Amniotic stem cell (primary cell): ENCODE measurements around the gene TPP1.

Experiments used
- DNase-seq: peaks from one replicate; lab custom pipeline; 2025; lab: John Stamatoyannopoulos, UW

TPP1 gene

GRCh38 chr11:6587360-6587953 lies 31.8 kb downstream of the TPP1 start:
- no peak for DNase-seq

- DNase-seq, result no peak
Measured at GRCh38 chr11:6586434-6587359, 32.5 kb downstream of the TPP1 start.

- no peak for DNase-seq
Measured at GRCh38 chr11:6584528-6584927, 34.7 kb downstream of the TPP1 start.

DNA sequence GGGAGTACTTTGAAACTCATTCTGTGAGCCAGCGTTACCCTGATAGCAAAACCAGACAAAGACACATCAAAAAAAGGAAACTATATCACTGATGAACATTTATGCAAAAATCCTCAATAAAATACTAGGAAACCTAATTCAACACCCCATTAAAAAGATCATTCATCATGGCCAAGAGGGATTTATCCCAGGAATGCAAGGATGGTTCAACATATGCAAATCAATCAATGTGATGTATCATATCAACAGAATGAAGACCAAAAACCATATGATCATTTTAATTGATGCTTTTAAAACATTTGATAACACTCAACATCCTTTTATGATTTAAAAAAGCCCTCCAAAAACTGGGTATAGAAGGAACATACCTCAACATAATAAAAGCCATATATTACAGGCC lies 35.6 kb downstream of the TPP1 start:
- DNase-seq, result no peak

- DNase-seq, result no peak
Measured at GRCh38 chr11:6579681-6580080, 39.5 kb downstream of the TPP1 start.

GRCh38 chr11:6578134-6578533 lies 41.1 kb downstream of the TPP1 start:
- no peak for DNase-seq

GRCh38 chr11:6576471-6577373 lies 42.5 kb downstream of the TPP1 start:
- DNase-seq, result no peak

DNA sequence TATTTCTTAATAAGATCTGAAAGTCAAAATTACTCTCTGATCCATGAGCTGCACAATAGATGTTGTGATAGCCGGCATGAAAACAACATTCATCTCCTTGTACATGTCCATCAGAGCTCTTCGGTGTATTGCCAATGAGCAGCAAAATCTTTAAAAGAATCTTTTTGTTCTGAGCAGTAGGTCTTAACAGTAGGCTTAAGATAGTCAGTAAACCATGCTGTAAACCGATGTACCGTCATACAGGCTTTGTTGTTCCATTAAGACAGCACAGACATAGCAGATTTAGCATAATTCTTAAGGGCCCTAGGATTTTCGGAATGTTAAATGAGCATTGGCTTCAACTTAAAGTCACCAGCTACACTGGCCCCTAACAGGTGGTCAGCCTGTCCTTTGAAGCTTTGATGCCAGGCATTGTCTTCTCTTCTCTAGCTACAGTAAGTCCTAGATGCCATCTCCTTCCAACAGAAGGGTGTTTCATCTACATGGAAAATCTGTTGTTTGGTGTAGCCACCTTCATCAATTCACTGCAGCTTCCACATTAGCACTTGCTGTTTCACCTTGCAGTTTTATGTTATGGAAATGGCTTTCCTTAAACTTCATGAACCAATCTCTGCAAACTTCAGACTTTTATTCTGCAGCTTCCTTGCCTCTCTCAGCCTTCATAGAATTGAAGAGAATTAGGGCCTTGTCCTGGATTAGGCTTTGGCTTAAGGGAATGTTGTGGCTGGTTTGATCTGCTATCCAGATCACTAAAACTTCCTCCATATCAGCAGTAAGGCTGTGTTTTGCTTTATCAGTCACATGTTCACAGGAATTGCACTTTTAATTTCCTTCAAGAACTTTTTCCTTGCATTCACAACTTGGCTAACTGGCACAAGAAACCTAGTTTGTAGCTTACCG lies 44.2 kb downstream of the TPP1 start:
- no peak for DNase-seq

DNA sequence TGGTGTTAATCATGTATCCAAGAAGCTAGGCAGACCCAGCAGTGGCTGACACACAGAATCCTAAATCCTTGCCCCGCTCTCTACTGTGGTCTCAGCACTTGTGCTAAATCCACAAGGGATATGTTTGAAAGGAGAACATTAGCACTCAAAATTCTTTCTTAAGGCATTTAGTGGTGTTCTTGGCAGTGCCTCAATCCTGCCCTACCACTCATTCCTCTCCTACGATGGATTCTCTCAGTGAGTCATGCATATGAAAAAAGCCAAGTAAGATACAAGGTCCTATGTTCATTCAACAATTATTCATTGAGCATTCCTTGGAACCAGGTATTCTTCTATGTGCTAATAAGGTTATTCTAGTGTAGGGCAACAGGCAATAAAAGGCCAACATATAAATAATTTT lies 47.0 kb downstream of the TPP1 start:
- DNase-seq, result no peak

GRCh38 chr11:6571434-6572008 lies 47.7 kb downstream of the TPP1 start:
- DNase-seq, result no peak

GRCh38 chr11:6570691-6571427 lies 48.4 kb downstream of the TPP1 start:
- DNase-seq, result no peak

GRCh38 chr11:6569706-6570105 lies 49.5 kb downstream of the TPP1 start:
- DNase-seq, result no peak

- no peak for DNase-seq
Measured at GRCh38 chr11:6568191-6568918, 50.9 kb downstream of the TPP1 start.

GRCh38 chr11:6567371-6567745 lies 51.9 kb downstream of the TPP1 start:
- DNase-seq, result no peak

GRCh38 chr11:6566704-6567370 lies 52.4 kb downstream of the TPP1 start:
- DNase-seq, result no peak

DNA sequence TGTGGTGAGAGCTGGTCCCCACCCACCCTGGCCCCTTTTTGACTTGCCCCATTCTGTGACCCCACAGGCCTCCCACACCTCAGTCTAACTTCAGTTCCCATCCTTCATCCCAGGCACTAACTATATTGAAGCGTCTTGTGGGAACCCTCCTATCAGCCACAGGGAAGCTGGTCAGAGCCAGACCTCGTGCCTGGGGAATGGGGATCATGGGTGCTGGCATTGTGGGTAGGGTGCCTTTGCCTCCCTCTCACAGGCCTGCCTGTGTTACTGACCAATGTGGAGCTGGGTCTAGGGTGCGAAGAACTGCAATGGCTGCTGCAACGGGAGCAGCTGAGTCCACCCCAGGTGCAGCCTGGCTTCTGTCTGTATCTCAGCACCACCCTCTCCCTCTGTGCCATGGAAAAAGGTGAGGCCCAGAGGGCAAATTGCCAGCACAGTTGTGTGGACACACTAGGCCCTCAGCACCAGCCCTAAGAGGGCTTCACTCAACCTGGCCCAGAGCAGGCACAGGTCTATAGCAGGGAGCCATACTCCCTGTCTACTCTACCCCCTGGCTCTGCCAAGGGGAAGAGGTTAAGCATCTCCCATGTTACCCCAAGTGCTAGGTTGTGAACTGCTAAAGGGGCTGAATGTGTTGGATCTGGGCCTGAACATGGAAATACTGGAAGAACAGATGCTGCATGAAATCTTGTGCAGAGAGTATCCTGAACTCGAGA lies 53.1 kb downstream of the TPP1 start:
- DNase-seq, result no peak

- DNase-seq, result no peak
Measured at GRCh38 chr11:6565325-6565724, 53.9 kb downstream of the TPP1 start.

DNA sequence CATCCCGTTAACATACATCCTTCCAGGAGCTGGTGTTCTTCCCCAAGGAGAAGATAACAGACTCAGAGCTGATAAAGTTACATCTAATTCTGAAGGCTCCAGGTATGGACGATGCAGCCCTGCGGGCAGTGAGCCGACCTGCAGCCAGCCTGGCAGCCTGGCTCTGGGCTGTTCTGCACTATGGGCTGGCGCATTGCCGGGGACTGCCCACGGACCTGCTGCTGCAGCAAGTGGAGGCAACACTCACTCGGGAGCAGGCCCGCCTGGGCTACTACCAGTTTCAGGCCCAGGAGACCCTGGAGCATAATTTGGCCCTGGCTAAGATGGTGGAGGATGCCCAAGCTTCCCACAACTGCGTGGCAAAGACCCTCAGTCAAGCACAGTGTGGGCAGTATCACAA lies 55.6 kb downstream of the TPP1 start:
- no peak for DNase-seq
